ENCODE results near the gene MIPOL1.
"Not testable (repeated sequence)": the region's sequence is repeated elsewhere in the genome, so short reads cannot be mapped to it uniquely, and the experiment has no call there.

The MIPOL1 gene

GRCh38 chr14:37187840-37188577 lies 9.7 kb upstream of the MIPOL1 start:
- not testable (repeated sequence) for DNase-seq (ENCODE audit: low read depth)

- not testable (repeated sequence) for DNase-seq (ENCODE audit: low read depth)
Observed at GRCh38 chr14:37189733-37190132, 8.0 kb upstream of the MIPOL1 start.

GRCh38 chr14:37194698-37195097 lies 3.0 kb upstream of the MIPOL1 start:
- DNase-seq (ENCODE audit: low read depth): no peak

- DNase-seq (ENCODE audit: low read depth): no peak
Observed at GRCh38 chr14:37195327-37195726, 2.4 kb upstream of the MIPOL1 start.

GRCh38 chr14:37196604-37197420 lies 925 bp upstream of the MIPOL1 start:
- no peak for DNase-seq (ENCODE audit: low read depth)

- DNase-seq (ENCODE audit: low read depth): no peak
Observed at GRCh38 chr14:37198273-37198598, 499 bp downstream of the MIPOL1 start.

GRCh38 chr14:37198907-37199306 lies 1.2 kb downstream of the MIPOL1 start:
- no peak for DNase-seq (ENCODE audit: low read depth)

- no peak for DNase-seq (ENCODE audit: low read depth)
Observed at GRCh38 chr14:37201724-37202123, 4.0 kb downstream of the MIPOL1 start.

GRCh38 chr14:37202265-37202664 lies 4.5 kb downstream of the MIPOL1 start:
- DNase-seq (ENCODE audit: low read depth): no peak

- no peak for DNase-seq (ENCODE audit: low read depth)
Observed at GRCh38 chr14:37202812-37203211, 5.1 kb downstream of the MIPOL1 start.

GRCh38 chr14:37203423-37203822 lies 5.7 kb downstream of the MIPOL1 start:
- DNase-seq (ENCODE audit: low read depth): no peak

GRCh38 chr14:37205623-37206605 lies 8.2 kb downstream of the MIPOL1 start:
- DNase-seq (ENCODE audit: low read depth): not testable (repeated sequence)

GRCh38 chr14:37209617-37210016 lies 11.9 kb downstream of the MIPOL1 start:
- not testable (repeated sequence) for DNase-seq (ENCODE audit: low read depth)

- no peak for DNase-seq (ENCODE audit: low read depth)
Observed at GRCh38 chr14:37210448-37210847, 12.7 kb downstream of the MIPOL1 start.

- DNase-seq (ENCODE audit: low read depth): no peak
Observed at GRCh38 chr14:37213016-37213415, 15.3 kb downstream of the MIPOL1 start.

- no peak for DNase-seq (ENCODE audit: low read depth)
Observed at GRCh38 chr14:37215345-37215744, 17.6 kb downstream of the MIPOL1 start.

GRCh38 chr14:37221073-37221472 lies 23.3 kb downstream of the MIPOL1 start:
- DNase-seq (ENCODE audit: low read depth): no peak

GRCh38 chr14:37223947-37224474 lies 26.3 kb downstream of the MIPOL1 start:
- DNase-seq (ENCODE audit: low read depth): no peak

- DNase-seq (ENCODE audit: low read depth): not testable (repeated sequence)
Observed at GRCh38 chr14:37225668-37226067, 27.9 kb downstream of the MIPOL1 start.

GRCh38 chr14:37230551-37231194 lies 32.9 kb downstream of the MIPOL1 start:
- DNase-seq (ENCODE audit: low read depth): no peak

- DNase-seq (ENCODE audit: low read depth): no peak
Observed at GRCh38 chr14:37232907-37233481, 35.3 kb downstream of the MIPOL1 start.
